ENCODE results near the gene SELENON. TPM values are rescaled to one million over a fixed set of nuclear protein-coding genes. Genes with fewer than 3 reads are reported as not detected.

The SELENON gene
- total and polyA plus RNA-seq, 10 of the 15 experiments (the other 5 are each of a cell fraction or from before 2014, with no cell fraction given), result 0.07 to 5.1 (median 0.80) TPM

GRCh38 chr1:25802915-25803314, 2.9 kb downstream of the SELENON start (continued):
- TF ChIP-seq SRF (IDR thresholded peaks at IDR 0.05; ENCODE audit: low read depth in 2 of 2, low read length in 2 of 2) (no peak), NKRF (conservative IDR thresholded peaks at IDR 0.05) (no peak), SKIL (IDR thresholded peaks at IDR 0.05; ENCODE audit: low read depth, poor library complexity, severe bottlenecking) (no peak), SP1 (IDR thresholded peaks at IDR 0.05; ENCODE audit: low read depth, low read length) (peak; percentile 16), FOXK2 (IDR thresholded peaks at IDR 0.05) (0 out of 2 replicates have a peak, but pooled peaks have one; percentile 16), BHLHE40 (IDR thresholded peaks at IDR 0.05; ENCODE audit: borderline replicate concordance in 1 of 2, low read depth in 2 of 2, low read length in 1 of 2) (peak in 1 of 2 experiments; percentile 9; a peak in 1 of 4 replicates), ZNF687 (IDR thresholded peaks at IDR 0.05) (no peak), WRNIP1 (IDR thresholded peaks at IDR 0.05; ENCODE audit: borderline replicate concordance, low read depth, low read length) (no peak)

Measured in GM12878 (cell line).